HUES64 (cell line): ENCODE data around the gene KIF3A.

Experiments
- H3K27ac ChIP-seq: 2 replicates; pipeline ENCODE4 v1.7.0; 2013; ENCODE audit warnings: low read depth, low read length, inconsistent platforms
- H3K27me3 ChIP-seq: 2 replicates; pipeline ENCODE4 v1.6.1; 2013; ENCODE audit warnings: mild to moderate bottlenecking, low read length; ENCODE audit not compliant: insufficient read depth
- H3K36me3 ChIP-seq: 2 replicates; pipeline ENCODE4 v1.6.1; 2013; ENCODE audit warnings: mild to moderate bottlenecking, low read length; ENCODE audit not compliant: insufficient read depth
- H3K4me1 ChIP-seq: 2 replicates; pipeline ENCODE4 v1.6.1; 2013; ENCODE audit warnings: mild to moderate bottlenecking, low read length, moderate library complexity; ENCODE audit not compliant: insufficient read depth
- H3K4me3 ChIP-seq: 2 replicates; pipeline ENCODE4 v1.5.1; 2013; ENCODE audit warnings: mild to moderate bottlenecking, low read length, moderate library complexity
- H3K9ac ChIP-seq: 2 replicates; pipeline ENCODE4 v1.6.1; 2013; ENCODE audit warnings: mild to moderate bottlenecking, low read depth, low read length
- H3K9me3 ChIP-seq: 2 replicates; pipeline ENCODE4 v1.6.1; 2013; ENCODE audit warnings: low read depth, low read length; ENCODE audit not compliant: insufficient read depth
- WGBS: fragments of 150-250, 120-280 bp; methylation state at CpG from one replicate; pipeline ENCODE4 v1.1.7; 2013; ENCODE audit warnings: missing lambda C conversion rate; 5-methylcytosine and 5-hydroxymethylcytosine counted together

KIF3A gene

GRCh38 chr5:132664696-132665209, 72.6 kb downstream of the KIF3A start:
- no peak overlapping the region for H3K4me3 ChIP-seq
- no peak overlapping the region for H3K27ac ChIP-seq
- H3K36me3 ChIP-seq = no peaks in the 10 kb centered on the region
- H3K9me3 ChIP-seq = no peaks in the 10 kb centered on the region
- H3K9ac ChIP-seq = no peak overlapping the region
- WGBS = 97% methylated on average over 9 of the region's 9 CpGs
- no peaks in the 10 kb centered on the region for H3K4me1 ChIP-seq
- H3K27me3 ChIP-seq = no peaks in the 10 kb centered on the region

GRCh38 chr5:132663771-132664695, 73.3 kb downstream of the KIF3A start:
- Histone ChIP-seq H3K36me3 (no peaks in the 10 kb centered on the region), H3K4me1 (no peaks in the 10 kb centered on the region), H3K9ac (no peak overlapping the region), H3K27me3 (no peaks in the 10 kb centered on the region), H3K27ac (no peak overlapping the region), H3K9me3 (no peaks in the 10 kb centered on the region), H3K4me3 (no peak overlapping the region)
- 87% methylated on average over 13 of the region's 13 CpGs for WGBS

- H3K4me1 ChIP-seq = no peaks in the 10 kb centered on the region
- H3K27me3 ChIP-seq = peaks cover 4% of the 10 kb centered on the region; the same call in 1 of the 2 replicates
- H3K9ac ChIP-seq = no peak overlapping the region
- no peaks in the 10 kb centered on the region for H3K36me3 ChIP-seq
- no peaks in the 10 kb centered on the region for H3K9me3 ChIP-seq
- 84% methylated on average over 25 of the region's 25 CpGs for WGBS
- no peak overlapping the region for H3K27ac ChIP-seq
- no peak overlapping the region for H3K4me3 ChIP-seq
Observed at GRCh38 chr5:132662925-132663770, 74.2 kb downstream of the KIF3A start.

DNA sequence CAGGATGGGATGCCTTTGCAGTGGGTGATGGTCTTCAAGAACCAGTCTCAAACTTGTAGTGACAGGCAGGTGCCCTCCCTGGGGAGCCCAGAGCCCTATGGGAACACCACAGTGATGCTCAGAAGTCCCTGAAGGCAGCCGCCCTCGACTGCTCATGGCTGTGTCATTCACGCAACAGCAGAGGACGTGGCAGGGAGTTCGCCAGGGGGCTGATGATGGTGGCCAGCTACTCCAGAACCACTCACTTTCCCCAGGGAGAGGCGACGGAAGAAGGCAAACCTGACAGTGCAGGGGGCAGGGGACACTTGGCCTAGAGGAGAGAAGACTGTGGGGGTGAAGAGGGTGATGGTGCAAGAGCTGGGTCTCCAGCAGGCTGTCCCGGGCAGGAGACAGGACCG, 75.3 kb downstream of the KIF3A start:
- 95% methylated on average over 9 of the region's 9 CpGs for WGBS
- Histone ChIP-seq H3K9ac (no peak overlapping the region), H3K4me1 (no peaks in the 10 kb centered on the region), H3K36me3 (no peaks in the 10 kb centered on the region), H3K27ac (no peak overlapping the region), H3K27me3 (peaks cover 15% of the 10 kb centered on the region), H3K4me3 (no peak overlapping the region), H3K9me3 (no peaks in the 10 kb centered on the region)

- H3K9me3 ChIP-seq = no peaks in the 10 kb centered on the region
- H3K27me3 ChIP-seq = peaks cover 21% of the 10 kb centered on the region
- no peak overlapping the region for H3K9ac ChIP-seq
- 90% methylated on average over 12 of the region's 12 CpGs for WGBS
- no peak overlapping the region for H3K27ac ChIP-seq
- H3K36me3 ChIP-seq = no peaks in the 10 kb centered on the region
- H3K4me1 ChIP-seq = no peaks in the 10 kb centered on the region
- H3K4me3 ChIP-seq = no peak overlapping the region
Observed at GRCh38 chr5:132661231-132662003, 75.9 kb downstream of the KIF3A start.

DNA sequence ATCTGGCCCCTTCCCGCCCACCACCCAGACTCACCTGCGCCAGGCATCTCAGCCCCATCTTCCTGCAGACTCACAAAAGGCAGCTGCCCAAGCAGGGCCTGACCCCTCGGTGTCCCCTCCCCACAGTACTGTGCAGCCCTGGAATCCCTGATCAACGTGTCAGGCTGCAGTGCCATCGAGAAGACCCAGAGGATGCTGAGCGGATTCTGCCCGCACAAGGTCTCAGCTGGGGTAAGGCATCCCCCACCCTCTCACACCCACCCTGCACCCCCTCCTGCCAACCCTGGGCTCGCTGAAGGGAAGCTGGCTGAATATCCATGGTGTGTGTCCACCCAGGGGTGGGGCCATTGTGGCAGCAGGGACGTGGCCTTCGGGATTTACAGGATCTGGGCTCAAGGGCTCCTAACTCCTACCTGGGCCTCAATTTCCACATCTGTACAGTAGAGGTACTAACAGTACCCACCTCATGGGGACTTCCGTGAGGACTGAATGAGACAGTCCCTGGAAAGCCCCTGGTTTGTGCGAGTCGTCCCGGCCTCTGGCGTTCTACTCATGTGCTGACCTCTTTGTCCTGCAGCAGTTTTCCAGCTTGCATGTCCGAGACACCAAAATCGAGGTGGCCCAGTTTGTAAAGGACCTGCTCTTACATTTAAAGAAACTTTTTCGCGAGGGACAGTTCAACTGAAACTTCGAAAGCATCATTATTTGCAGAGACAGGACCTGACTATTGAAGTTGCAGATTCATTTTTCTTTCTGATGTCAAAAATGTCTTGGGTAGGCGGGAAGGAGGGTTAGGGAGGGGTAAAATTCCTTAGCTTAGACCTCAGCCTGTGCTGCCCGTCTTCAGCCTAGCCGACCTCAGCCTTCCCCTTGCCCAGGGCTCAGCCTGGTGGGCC, 77.5 kb downstream of the KIF3A start:
- no peaks in the 10 kb centered on the region for H3K9me3 ChIP-seq
- no peak overlapping the region for H3K27ac ChIP-seq
- H3K4me1 ChIP-seq = no peaks in the 10 kb centered on the region
- 92% methylated on average over 23 of the region's 23 CpGs for WGBS
- H3K4me3 ChIP-seq = no peak overlapping the region
- no peak overlapping the region for H3K9ac ChIP-seq
- peaks cover 37% of the 10 kb centered on the region for H3K27me3 ChIP-seq
- H3K36me3 ChIP-seq = no peaks in the 10 kb centered on the region

DNA sequence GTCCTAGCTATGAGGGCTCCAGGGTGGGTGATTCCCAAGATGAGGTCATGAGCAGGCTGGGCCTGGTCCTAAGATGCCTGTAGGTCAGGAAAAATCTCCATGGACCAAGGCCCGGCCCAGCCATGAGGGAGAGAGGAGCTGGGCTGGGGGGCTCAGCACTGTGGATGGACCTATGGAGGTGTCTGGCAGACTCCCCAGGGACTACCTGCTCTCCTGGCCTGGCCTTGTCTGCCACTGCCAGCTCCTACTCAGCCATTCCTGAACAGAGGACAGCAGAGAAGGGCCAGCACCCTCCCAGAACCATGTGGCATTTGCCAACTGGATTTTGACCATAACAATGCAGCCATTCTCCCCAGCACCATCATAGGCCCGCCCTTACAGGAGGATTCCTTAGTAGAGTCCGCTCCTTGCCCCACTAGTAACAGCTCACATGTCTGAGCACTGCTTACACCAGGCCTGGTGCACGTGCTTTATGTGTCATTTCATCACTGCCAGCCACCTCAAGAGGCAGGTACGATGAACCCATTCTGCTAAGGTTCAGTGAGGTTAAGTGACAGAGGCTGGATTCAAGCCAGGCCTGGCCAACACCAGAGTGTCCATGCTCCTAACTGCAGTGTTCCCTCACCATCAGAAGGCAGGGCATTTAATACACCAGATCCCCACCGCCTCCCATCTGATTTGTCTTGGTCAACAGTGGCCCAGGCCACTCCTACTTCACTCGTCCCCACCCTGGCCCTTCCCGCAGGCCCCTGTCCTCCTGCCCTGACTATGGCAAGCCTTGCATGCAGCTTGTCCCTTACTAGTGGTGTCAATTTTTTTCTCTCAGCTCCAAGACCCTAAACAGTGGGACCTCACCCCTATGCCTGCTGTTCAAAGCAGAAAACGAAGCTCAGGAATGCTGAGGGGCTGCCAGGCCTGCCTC, 78.7 kb downstream of the KIF3A start:
- Histone ChIP-seq H3K4me3 (no peak overlapping the region), H3K4me1 (no peaks in the 10 kb centered on the region), H3K9me3 (no peaks in the 10 kb centered on the region), H3K27ac (no peak overlapping the region), H3K9ac (no peak overlapping the region), H3K36me3 (no peaks in the 10 kb centered on the region), H3K27me3 (peaks cover 49% of the 10 kb centered on the region)
- WGBS = 91% methylated on average over 9 of the region's 9 CpGs

- H3K27me3 ChIP-seq = peaks cover 54% of the 10 kb centered on the region
- H3K4me1 ChIP-seq = no peaks in the 10 kb centered on the region
- WGBS = 94% methylated on average over 12 of the region's 12 CpGs
- no peak within 1 kb of the TSS for H3K9ac ChIP-seq
- H3K36me3 ChIP-seq = no peaks in the 10 kb centered on the region
- no peak within 1 kb of the TSS for H3K27ac ChIP-seq
- H3K9me3 ChIP-seq = no peaks in the 10 kb centered on the region
- no peak within 1 kb of the TSS for H3K4me3 ChIP-seq
Observed at GRCh38 chr5:132657676-132658380, 79.5 kb downstream of the KIF3A start, which contains the start of gene IL13. TSS of gene IL13 (plus strand) at chr5:132658173. CDS start at chr5:132658187, 14 bp downstream.

- H3K27ac ChIP-seq = no peak overlapping the region
- H3K4me3 ChIP-seq = peak overlapping the region; percentile 47
- H3K9me3 ChIP-seq = no peaks in the 10 kb centered on the region
- H3K4me1 ChIP-seq = no peaks in the 10 kb centered on the region
- no peak overlapping the region for H3K9ac ChIP-seq
- peaks cover 54% of the 10 kb centered on the region for H3K27me3 ChIP-seq
- H3K36me3 ChIP-seq = no peaks in the 10 kb centered on the region
- 74% methylated on average over 12 of the region's 12 CpGs for WGBS
Observed at GRCh38 chr5:132656774-132657355, 80.5 kb downstream of the KIF3A start.
